HEK293 (cell line): ENCODE measurements around the gene CPTP.

ENCODE experiments used
- CTCF ChIA-PET: fragments of 350-600 bp; formaldehyde crosslinking; extraction: SDS; loops from one replicate; lab custom pipeline; 2021; ENCODE audit warnings: antibody characterized with exemption; lab: Yijun Ruan, JAX
- POLR2A ChIA-PET: fragments of 300-600 bp; formaldehyde crosslinking; extraction: SDS; loops from one replicate; lab custom pipeline; 2020; ENCODE audit warnings: antibody characterized with exemption, inconsistent platforms; lab: Yijun Ruan, JAX
- H3K27ac ChIP-seq: fragments of 200-500 bp; sonication (Bioruptor generic); 2 replicates; pipeline ENCODE4 v1.5.1; 2014; ENCODE audit warnings: low read depth, low read length, control low read depth, inconsistent platforms; ENCODE audit errors: extremely low read depth
- H3K36me3 ChIP-seq, 2 experiments: fragments of 200-500 bp in 1 of 2; sonication (Bioruptor generic) in 1 of 2; 1 replicate in 1 of 2; 2 replicates in 1 of 2; pipeline ENCODE4 v1.5.1; 2014 to 2017; ENCODE audit warnings: inconsistent platforms in 2 of 2, low read length in 2 of 2; ENCODE audit not compliant: control insufficient read depth in 2 of 2, insufficient read depth in 1 of 2
- H3K4me1 ChIP-seq: fragments of 200-500 bp; sonication (Bioruptor generic); 2 replicates; pipeline ENCODE4 v1.5.1; 2014; ENCODE audit warnings: mild to moderate bottlenecking, low read length, inconsistent platforms; ENCODE audit not compliant: control insufficient read depth, insufficient read depth
- H3K4me3 ChIP-seq: 2 replicates; pipeline ENCODE4 v1.5.1; 2011; ENCODE audit warnings: low read depth, mild to moderate bottlenecking, control low read depth, low read length, moderate library complexity
- H3K9me3 ChIP-seq: fragments of 200-500 bp; sonication (Bioruptor generic); 2 replicates; pipeline ENCODE4 v1.5.1; 2014; ENCODE audit warnings: low read depth, low read length, inconsistent platforms; ENCODE audit not compliant: control insufficient read depth, insufficient read depth
- EGR2 ChIP-seq: fragments of 450-650 bp; formaldehyde crosslinking; IDR thresholded peaks from 2 replicates; pipeline ENCODE4 v1.5.1; 2016; ENCODE audit warnings: low read depth, missing biosample characterization, missing genetic modification characterization
- GLIS1 ChIP-seq: fragments of 450-650 bp; formaldehyde crosslinking; IDR thresholded peaks from 2 replicates; pipeline ENCODE4 v1.5.1; 2016; ENCODE audit warnings: missing biosample characterization, missing genetic modification characterization
- HOXA7 ChIP-seq: sonication (generic); formaldehyde crosslinking; IDR thresholded peaks from 2 replicates; pipeline ENCODE4 v1.8.1; 2022; ENCODE audit warnings: missing genetic modification reagents, borderline replicate concordance
- MYNN ChIP-seq: fragments of 450-650 bp; formaldehyde crosslinking; IDR thresholded peaks from 2 replicates; pipeline ENCODE4 v1.5.1; 2016; ENCODE audit warnings: missing biosample characterization, missing genetic modification characterization, borderline replicate concordance
- YY2 ChIP-seq: fragments of 450-650 bp; formaldehyde crosslinking; IDR thresholded peaks from 2 replicates; pipeline ENCODE4 v1.5.1; 2016; ENCODE audit warnings: missing biosample characterization, missing genetic modification characterization
- ZFHX2 ChIP-seq: fragments of 450-650 bp; formaldehyde crosslinking; conservative IDR thresholded peaks from 2 replicates; pipeline ENCODE4 v1.5.1; 2016; ENCODE audit warnings: missing biosample characterization, missing genetic modification characterization
- ZNF155 ChIP-seq: fragments of 450-650 bp; formaldehyde crosslinking; IDR thresholded peaks from 2 replicates; pipeline ENCODE4 v1.5.1; 2016; ENCODE audit warnings: missing biosample characterization, missing genetic modification characterization
- ZNF2 ChIP-seq: fragments of 450-650 bp; formaldehyde crosslinking; IDR thresholded peaks from 2 replicates; pipeline ENCODE4 v1.5.1; 2016; ENCODE audit warnings: missing biosample characterization, missing genetic modification characterization
- ZNF239 ChIP-seq: fragments of 450-650 bp; formaldehyde crosslinking; IDR thresholded peaks from 2 replicates; pipeline ENCODE4 v1.5.1; 2016; ENCODE audit warnings: missing biosample characterization, missing genetic modification characterization
- ZNF24 ChIP-seq: fragments of 450-650 bp; formaldehyde crosslinking; IDR thresholded peaks from 2 replicates; pipeline ENCODE4 v1.5.1; 2016; ENCODE audit warnings: missing biosample characterization, missing genetic modification characterization
- ZNF341 ChIP-seq: fragments of 450-650 bp; formaldehyde crosslinking; IDR thresholded peaks from 2 replicates; pipeline ENCODE4; 2016; ENCODE audit warnings: low read depth, missing biosample characterization, missing genetic modification characterization
- ZNF521 ChIP-seq: fragments of 450-650 bp; formaldehyde crosslinking; IDR thresholded peaks from 2 replicates; pipeline ENCODE4 v1.5.1; 2017; ENCODE audit warnings: missing biosample characterization, mild to moderate bottlenecking, missing genetic modification characterization
- ZNF621 ChIP-seq: fragments of 450-650 bp; formaldehyde crosslinking; IDR thresholded peaks from 2 replicates; pipeline ENCODE4 v1.5.1; 2017; ENCODE audit warnings: missing biosample characterization, missing genetic modification characterization
- ZNF768 ChIP-seq: fragments of 450-650 bp; formaldehyde crosslinking; IDR thresholded peaks from 2 replicates; pipeline ENCODE4 v1.5.1; 2018; ENCODE audit warnings: missing biosample characterization, mild to moderate bottlenecking, missing genetic modification characterization
- ZSCAN23 ChIP-seq: fragments of 450-650 bp; formaldehyde crosslinking; IDR thresholded peaks from 2 replicates; pipeline ENCODE4 v1.5.1; 2016; ENCODE audit warnings: missing biosample characterization, missing genetic modification characterization
- TF ChIP-seq, protein P1 (sequence below): fragments of 450-650 bp; formaldehyde crosslinking; IDR thresholded peaks from 2 replicates; pipeline ENCODE4 v1.5.1; 2017; ENCODE audit warnings: missing biosample characterization, missing genetic modification characterization
- TF ChIP-seq, protein P2 (sequence below): fragments of 450-650 bp; formaldehyde crosslinking; IDR thresholded peaks from 2 replicates; pipeline ENCODE4 v1.5.1; 2016; ENCODE audit warnings: missing biosample characterization, missing genetic modification characterization
- TF ChIP-seq, protein P3 (sequence below): fragments of 450-650 bp; formaldehyde crosslinking; conservative IDR thresholded peaks from 2 replicates; pipeline ENCODE4 v1.5.1; 2016; ENCODE audit warnings: low read depth, missing biosample characterization, missing genetic modification characterization
- TF ChIP-seq, protein P4 (sequence below): fragments of 450-650 bp; formaldehyde crosslinking; IDR thresholded peaks from 2 replicates; pipeline ENCODE4 v1.5.1; 2017; ENCODE audit warnings: missing biosample characterization, missing genetic modification characterization
- TF ChIP-seq, protein P5 (sequence below): fragments of 450-650 bp; IDR thresholded peaks from 2 replicates; pipeline ENCODE4 v1.5.1; 2018; ENCODE audit warnings: missing biosample characterization, mild to moderate bottlenecking, missing genetic modification characterization
- TF ChIP-seq, protein P6 (sequence below): fragments of 450-650 bp; formaldehyde crosslinking; IDR thresholded peaks from 2 replicates; pipeline ENCODE4 v1.5.1; 2016; ENCODE audit warnings: missing biosample characterization, missing genetic modification characterization

Gene CPTP

DNA sequence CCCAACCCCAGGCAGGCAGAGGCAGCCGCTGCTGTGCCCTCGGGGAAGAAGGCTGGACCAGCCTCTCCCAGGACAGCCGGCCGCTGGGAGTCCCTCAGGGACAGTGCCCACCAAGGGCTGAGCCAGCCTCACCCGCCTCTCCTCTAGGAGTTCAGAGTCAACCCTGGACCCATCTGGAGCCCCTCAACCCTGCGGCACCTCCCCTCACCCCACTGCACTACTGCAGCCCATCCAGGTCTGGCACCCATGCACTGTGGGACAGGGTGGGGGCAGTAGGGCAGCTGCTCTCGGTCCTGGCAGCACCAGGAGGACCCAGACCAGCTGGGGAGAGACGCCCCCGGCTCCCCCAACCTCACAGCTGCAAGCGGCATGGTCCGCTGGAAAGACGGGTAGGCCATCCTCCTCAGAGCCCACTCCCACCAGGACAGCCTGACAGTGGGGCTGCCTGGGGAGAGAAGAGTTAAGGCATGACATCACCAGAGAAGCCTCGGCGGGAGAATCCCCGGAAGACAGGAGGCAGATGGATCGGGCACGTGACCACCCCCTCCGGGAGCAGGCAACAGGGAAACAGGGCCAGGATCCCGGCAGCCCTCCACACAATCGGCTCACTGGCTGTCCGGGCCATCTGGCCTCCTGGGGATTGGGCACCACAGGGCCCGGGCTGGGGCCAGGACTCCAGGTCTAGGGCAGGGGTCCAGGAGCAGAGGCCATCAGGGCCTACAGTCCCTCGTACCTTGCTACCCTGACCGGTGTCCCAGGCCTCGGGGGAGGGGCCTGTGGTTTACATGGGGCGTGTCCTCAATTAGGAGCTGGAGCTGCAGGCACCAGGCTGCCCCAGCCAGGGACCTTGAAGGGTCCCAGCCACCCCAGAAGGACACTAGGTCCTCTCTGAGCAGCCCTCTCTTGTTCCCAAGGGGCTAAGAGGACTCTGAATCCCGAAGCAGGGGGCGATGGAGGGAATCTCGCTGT, 20.0 kb upstream of the CPTP start:
- peaks cover 0 to 12% of the 10 kb centered on the region in 2 experiments; a peak in 2 of 3 replicates for H3K36me3 ChIP-seq
- H3K4me1 ChIP-seq = peaks cover 20% of the 10 kb centered on the region
- H3K9me3 ChIP-seq = no peaks in the 10 kb centered on the region
- peak overlapping the region; percentile 27 for H3K4me3 ChIP-seq
- CTCF ChIA-PET = interaction anchor here (0.6 to 0.8 kb wide), 3 partner anchors 15 to 321 kb away, joined by 3 to 4 read pairs (median 3); no protein-coding TSS in a partner anchor
- POLR2A ChIA-PET = interaction anchor here (0.6 to 1.4 kb wide), 3 partner anchors 13 to 28 kb away, joined by 3 to 7 read pairs (median 4); no protein-coding TSS in a partner anchor
- H3K27ac ChIP-seq = peak overlapping the region; percentile 82
- TF ChIP-seq HOXA7 (CRISPR knock-in tag) (no peak), ZNF155 (no peak), YY2 (tag by site-specific recombination) (0 out of 2 replicates have a peak, but pooled peaks have one; percentile 21), ZNF24 (peak; percentile 88; the same call in 1 of the 2 replicates), GLIS1 (tag by site-specific recombination) (peak; percentile 92), ZNF621 (tag by site-specific recombination) (no peak), ZNF239 (tag by site-specific recombination) (no peak), EGR2 (peak; percentile 41), ZFHX2 (tag by site-specific recombination) (peak; percentile 58), ZNF341 (peak; percentile 76), ZSCAN23 (tag by site-specific recombination) (0 out of 2 replicates have a peak, but pooled peaks have one; percentile 22), ZNF521 (tag by site-specific recombination) (no peak), ZNF768 (tag by site-specific recombination) (no peak), ZNF2 (tag by site-specific recombination) (peak; percentile 45; the same call in 1 of the 2 replicates), MYNN (tag by site-specific recombination) (0 out of 2 replicates have a peak, but pooled peaks have one; percentile 27)
- TF ChIP-seq, protein P1, sequence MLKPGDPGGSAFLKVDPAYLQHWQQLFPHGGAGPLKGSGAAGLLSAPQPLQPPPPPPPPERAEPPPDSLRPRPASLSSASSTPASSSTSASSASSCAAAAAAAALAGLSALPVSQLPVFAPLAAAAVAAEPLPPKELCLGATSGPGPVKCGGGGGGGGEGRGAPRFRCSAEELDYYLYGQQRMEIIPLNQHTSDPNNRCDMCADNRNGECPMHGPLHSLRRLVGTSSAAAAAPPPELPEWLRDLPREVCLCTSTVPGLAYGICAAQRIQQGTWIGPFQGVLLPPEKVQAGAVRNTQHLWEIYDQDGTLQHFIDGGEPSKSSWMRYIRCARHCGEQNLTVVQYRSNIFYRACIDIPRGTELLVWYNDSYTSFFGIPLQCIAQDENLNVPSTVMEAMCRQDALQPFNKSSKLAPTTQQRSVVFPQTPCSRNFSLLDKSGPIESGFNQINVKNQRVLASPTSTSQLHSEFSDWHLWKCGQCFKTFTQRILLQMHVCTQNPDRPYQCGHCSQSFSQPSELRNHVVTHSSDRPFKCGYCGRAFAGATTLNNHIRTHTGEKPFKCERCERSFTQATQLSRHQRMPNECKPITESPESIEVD (tag by site-specific recombination) = no peak
- TF ChIP-seq, protein P2, sequence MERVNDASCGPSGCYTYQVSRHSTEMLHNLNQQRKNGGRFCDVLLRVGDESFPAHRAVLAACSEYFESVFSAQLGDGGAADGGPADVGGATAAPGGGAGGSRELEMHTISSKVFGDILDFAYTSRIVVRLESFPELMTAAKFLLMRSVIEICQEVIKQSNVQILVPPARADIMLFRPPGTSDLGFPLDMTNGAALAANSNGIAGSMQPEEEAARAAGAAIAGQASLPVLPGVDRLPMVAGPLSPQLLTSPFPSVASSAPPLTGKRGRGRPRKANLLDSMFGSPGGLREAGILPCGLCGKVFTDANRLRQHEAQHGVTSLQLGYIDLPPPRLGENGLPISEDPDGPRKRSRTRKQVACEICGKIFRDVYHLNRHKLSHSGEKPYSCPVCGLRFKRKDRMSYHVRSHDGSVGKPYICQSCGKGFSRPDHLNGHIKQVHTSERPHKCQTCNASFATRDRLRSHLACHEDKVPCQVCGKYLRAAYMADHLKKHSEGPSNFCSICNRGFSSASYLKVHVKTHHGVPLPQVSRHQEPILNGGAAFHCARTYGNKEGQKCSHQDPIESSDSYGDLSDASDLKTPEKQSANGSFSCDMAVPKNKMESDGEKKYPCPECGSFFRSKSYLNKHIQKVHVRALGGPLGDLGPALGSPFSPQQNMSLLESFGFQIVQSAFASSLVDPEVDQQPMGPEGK (tag by site-specific recombination) = peak; percentile 93
- TF ChIP-seq, protein P3, sequence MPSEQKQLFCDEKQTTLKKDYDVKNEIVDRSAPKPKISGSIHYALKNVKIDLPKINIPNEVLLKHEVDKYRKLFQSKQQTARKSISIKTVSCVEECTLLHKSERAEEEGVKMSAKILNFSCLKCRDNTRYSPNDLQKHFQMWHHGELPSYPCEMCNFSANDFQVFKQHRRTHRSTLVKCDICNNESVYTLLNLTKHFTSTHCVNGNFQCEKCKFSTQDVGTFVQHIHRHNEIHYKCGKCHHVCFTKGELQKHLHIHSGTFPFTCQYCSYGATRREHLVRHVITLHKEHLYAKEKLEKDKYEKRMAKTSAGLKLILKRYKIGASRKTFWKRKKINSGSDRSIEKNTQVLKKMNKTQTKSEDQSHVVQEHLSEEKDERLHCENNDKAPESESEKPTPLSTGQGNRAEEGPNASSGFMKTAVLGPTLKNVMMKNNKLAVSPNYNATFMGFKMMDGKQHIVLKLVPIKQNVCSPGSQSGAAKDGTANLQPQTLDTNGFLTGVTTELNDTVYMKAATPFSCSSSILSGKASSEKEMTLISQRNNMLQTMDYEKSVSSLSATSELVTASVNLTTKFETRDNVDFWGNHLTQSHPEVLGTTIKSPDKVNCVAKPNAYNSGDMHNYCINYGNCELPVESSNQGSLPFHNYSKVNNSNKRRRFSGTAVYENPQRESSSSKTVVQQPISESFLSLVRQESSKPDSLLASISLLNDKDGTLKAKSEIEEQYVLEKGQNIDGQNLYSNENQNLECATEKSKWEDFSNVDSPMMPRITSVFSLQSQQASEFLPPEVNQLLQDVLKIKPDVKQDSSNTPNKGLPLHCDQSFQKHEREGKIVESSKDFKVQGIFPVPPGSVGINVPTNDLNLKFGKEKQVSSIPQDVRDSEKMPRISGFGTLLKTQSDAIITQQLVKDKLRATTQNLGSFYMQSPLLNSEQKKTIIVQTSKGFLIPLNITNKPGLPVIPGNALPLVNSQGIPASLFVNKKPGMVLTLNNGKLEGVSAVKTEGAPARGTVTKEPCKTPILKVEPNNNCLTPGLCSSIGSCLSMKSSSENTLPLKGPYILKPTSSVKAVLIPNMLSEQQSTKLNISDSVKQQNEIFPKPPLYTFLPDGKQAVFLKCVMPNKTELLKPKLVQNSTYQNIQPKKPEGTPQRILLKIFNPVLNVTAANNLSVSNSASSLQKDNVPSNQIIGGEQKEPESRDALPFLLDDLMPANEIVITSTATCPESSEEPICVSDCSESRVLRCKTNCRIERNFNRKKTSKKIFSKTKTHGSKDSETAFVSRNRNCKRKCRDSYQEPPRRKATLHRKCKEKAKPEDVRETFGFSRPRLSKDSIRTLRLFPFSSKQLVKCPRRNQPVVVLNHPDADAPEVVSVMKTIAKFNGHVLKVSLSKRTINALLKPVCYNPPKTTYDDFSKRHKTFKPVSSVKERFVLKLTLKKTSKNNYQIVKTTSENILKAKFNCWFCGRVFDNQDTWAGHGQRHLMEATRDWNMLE = no peak
- TF ChIP-seq, protein P4, sequence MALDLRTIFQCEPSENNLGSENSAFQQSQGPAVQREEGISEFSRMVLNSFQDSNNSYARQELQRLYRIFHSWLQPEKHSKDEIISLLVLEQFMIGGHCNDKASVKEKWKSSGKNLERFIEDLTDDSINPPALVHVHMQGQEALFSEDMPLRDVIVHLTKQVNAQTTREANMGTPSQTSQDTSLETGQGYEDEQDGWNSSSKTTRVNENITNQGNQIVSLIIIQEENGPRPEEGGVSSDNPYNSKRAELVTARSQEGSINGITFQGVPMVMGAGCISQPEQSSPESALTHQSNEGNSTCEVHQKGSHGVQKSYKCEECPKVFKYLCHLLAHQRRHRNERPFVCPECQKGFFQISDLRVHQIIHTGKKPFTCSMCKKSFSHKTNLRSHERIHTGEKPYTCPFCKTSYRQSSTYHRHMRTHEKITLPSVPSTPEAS = no peak
- TF ChIP-seq, protein P5, sequence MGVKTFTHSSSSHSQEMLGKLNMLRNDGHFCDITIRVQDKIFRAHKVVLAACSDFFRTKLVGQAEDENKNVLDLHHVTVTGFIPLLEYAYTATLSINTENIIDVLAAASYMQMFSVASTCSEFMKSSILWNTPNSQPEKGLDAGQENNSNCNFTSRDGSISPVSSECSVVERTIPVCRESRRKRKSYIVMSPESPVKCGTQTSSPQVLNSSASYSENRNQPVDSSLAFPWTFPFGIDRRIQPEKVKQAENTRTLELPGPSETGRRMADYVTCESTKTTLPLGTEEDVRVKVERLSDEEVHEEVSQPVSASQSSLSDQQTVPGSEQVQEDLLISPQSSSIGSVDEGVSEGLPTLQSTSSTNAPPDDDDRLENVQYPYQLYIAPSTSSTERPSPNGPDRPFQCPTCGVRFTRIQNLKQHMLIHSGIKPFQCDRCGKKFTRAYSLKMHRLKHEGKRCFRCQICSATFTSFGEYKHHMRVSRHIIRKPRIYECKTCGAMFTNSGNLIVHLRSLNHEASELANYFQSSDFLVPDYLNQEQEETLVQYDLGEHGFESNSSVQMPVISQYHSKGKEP (tag by site-specific recombination) = no peak
- TF ChIP-seq, protein P6, sequence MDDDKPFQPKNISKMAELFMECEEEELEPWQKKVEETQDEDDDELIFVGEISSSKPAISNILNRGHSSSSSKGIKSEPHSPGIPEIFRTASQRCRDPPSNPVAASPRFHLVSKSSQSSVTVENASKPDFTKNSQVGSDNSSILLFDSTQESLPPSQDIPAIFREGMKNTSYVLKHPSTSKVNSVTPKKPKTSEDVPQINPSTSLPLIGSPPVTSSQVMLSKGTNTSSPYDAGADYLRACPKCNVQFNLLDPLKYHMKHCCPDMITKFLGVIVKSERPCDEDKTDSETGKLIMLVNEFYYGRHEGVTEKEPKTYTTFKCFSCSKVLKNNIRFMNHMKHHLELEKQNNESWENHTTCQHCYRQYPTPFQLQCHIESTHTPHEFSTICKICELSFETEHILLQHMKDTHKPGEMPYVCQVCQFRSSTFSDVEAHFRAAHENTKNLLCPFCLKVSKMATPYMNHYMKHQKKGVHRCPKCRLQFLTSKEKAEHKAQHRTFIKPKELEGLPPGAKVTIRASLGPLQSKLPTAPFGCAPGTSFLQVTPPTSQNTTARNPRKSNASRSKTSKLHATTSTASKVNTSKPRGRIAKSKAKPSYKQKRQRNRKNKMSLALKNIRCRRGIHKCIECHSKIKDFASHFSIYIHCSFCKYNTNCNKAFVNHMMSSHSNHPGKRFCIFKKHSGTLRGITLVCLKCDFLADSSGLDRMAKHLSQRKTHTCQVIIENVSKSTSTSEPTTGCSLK = no peak
